Measurements from ENCODE around the gene VAPB. TPM values are rescaled to one million over a fixed set of nuclear protein-coding genes. Genes with fewer than 3 reads are reported as not detected.

The VAPB gene
- total RNA-seq, 1 donor from 2014 or later, result 40.9 TPM

GRCh38 chr20:58479726-58480440 is 90.9 kb downstream of the VAPB start:
- no peak overlapping the region for H3K27ac Mint-ChIP-seq
- H3K4me1 Mint-ChIP-seq (ENCODE audit: low read depth), result no peaks in the 10 kb centered on the region
- DNase-seq (ENCODE audit: low spot score), result no peak
- H3K4me3 Mint-ChIP-seq, result no peak overlapping the region
- no peaks in the 10 kb centered on the region for H3K36me3 Mint-ChIP-seq (ENCODE audit: low read depth)
- peaks cover 6% of the 10 kb centered on the region for H3K27me3 Mint-ChIP-seq (ENCODE audit: insufficient read depth)
- H3K9me3 Mint-ChIP-seq, result peaks cover 6% of the 10 kb centered on the region
- intact Hi-C loops (cut with micrococcal nuclease), result loop anchor here (5.0 kb wide), 1 partner anchor 172 kb away; the partner anchor contains the start of gene STX16

- peaks cover 15% of the 10 kb centered on the region for H3K9me3 Mint-ChIP-seq
- intact Hi-C loops (cut with micrococcal nuclease), result loop anchor here (5.0 kb wide), 1 partner anchor 172 kb away; the partner anchor contains the start of gene STX16
- no peak for DNase-seq (ENCODE audit: low spot score)
- no peak overlapping the region for H3K27ac Mint-ChIP-seq
- H3K4me1 Mint-ChIP-seq (ENCODE audit: low read depth), result no peaks in the 10 kb centered on the region
- no peak overlapping the region for H3K4me3 Mint-ChIP-seq
- peaks cover 6% of the 10 kb centered on the region for H3K27me3 Mint-ChIP-seq (ENCODE audit: insufficient read depth)
- H3K36me3 Mint-ChIP-seq (ENCODE audit: low read depth), result no peaks in the 10 kb centered on the region
Measured at GRCh38 chr20:58480551-58481336, 91.7 kb downstream of the VAPB start.

- H3K27me3 Mint-ChIP-seq (ENCODE audit: insufficient read depth), result peaks cover 6% of the 10 kb centered on the region
- DNase-seq (ENCODE audit: low spot score), result no peak
- H3K9me3 Mint-ChIP-seq, result peaks cover 23% of the 10 kb centered on the region
- no peaks in the 10 kb centered on the region for H3K4me1 Mint-ChIP-seq (ENCODE audit: low read depth)
- intact Hi-C loops (cut with micrococcal nuclease), result loop anchor here (5.0 kb wide), 1 partner anchor 171 kb away; the partner anchor contains the start of gene STX16
- H3K27ac Mint-ChIP-seq, result no peak overlapping the region
- H3K4me3 Mint-ChIP-seq, result no peak overlapping the region
- H3K36me3 Mint-ChIP-seq (ENCODE audit: low read depth), result no peaks in the 10 kb centered on the region
Measured at GRCh38 chr20:58481481-58482021, 92.5 kb downstream of the VAPB start.

GRCh38 chr20:58482416-58482815 is 93.4 kb downstream of the VAPB start:
- Mint-ChIP-seq H3K9me3 (peaks cover 24% of the 10 kb centered on the region), H3K36me3 (ENCODE audit: low read depth) (no peaks in the 10 kb centered on the region), H3K4me3 (no peak overlapping the region), H3K27ac (no peak overlapping the region), H3K27me3 (ENCODE audit: insufficient read depth) (peaks cover 6% of the 10 kb centered on the region), H3K4me1 (ENCODE audit: low read depth) (no peaks in the 10 kb centered on the region)
- no peak for DNase-seq (ENCODE audit: low spot score)
- intact Hi-C loops (cut with micrococcal nuclease), result loop anchor here (5.0 kb wide), 1 partner anchor 170 kb away; the partner anchor contains the start of gene STX16

- no peak for DNase-seq (ENCODE audit: low spot score)
- H3K36me3 Mint-ChIP-seq (ENCODE audit: low read depth), result no peaks in the 10 kb centered on the region
- no peak overlapping the region for H3K4me3 Mint-ChIP-seq
- intact Hi-C loops (cut with micrococcal nuclease), result loop anchor here (5.0 kb wide), 1 partner anchor 169 kb away; the partner anchor contains the start of gene STX16
- H3K27ac Mint-ChIP-seq, result no peak overlapping the region
- peaks cover 23% of the 10 kb centered on the region for H3K9me3 Mint-ChIP-seq
- H3K4me1 Mint-ChIP-seq (ENCODE audit: low read depth), result no peaks in the 10 kb centered on the region
- peaks cover 8% of the 10 kb centered on the region for H3K27me3 Mint-ChIP-seq (ENCODE audit: insufficient read depth)
Measured at GRCh38 chr20:58483051-58483450, 94.0 kb downstream of the VAPB start.

- peaks cover 9% of the 10 kb centered on the region for H3K27me3 Mint-ChIP-seq (ENCODE audit: insufficient read depth)
- no peak overlapping the region for H3K4me3 Mint-ChIP-seq
Measured at GRCh38 chr20:58483470-58483869, 94.4 kb downstream of the VAPB start.

GRCh38 chr20:58485393-58485792 is 96.4 kb downstream of the VAPB start:
- no peak for DNase-seq (ENCODE audit: low spot score)

More at GRCh38 chr20:58483470-58483869, 94.4 kb downstream of the VAPB start:
- H3K36me3 Mint-ChIP-seq (ENCODE audit: low read depth), result no peaks in the 10 kb centered on the region
- DNase-seq (ENCODE audit: low spot score), result no peak
- intact Hi-C loops (cut with micrococcal nuclease), result loop anchor here (5.0 kb wide), 1 partner anchor 169 kb away; the partner anchor contains the start of gene STX16
- no peaks in the 10 kb centered on the region for H3K4me1 Mint-ChIP-seq (ENCODE audit: low read depth)
- no peak overlapping the region for H3K27ac Mint-ChIP-seq
- H3K9me3 Mint-ChIP-seq, result peaks cover 20% of the 10 kb centered on the region

GRCh38 chr20:58486207-58486606 is 97.2 kb downstream of the VAPB start:
- H3K36me3 Mint-ChIP-seq (ENCODE audit: low read depth), result peaks cover 2% of the 10 kb centered on the region
- intact Hi-C loops (cut with micrococcal nuclease), result no loop called here
- H3K27me3 Mint-ChIP-seq (ENCODE audit: insufficient read depth), result peaks cover 21% of the 10 kb centered on the region
- H3K4me3 Mint-ChIP-seq, result no peak overlapping the region
- DNase-seq (ENCODE audit: low spot score), result no peak
- H3K9me3 Mint-ChIP-seq, result peaks cover 26% of the 10 kb centered on the region
- H3K27ac Mint-ChIP-seq, result no peak overlapping the region
- no peaks in the 10 kb centered on the region for H3K4me1 Mint-ChIP-seq (ENCODE audit: low read depth)

More at GRCh38 chr20:58485393-58485792, 96.4 kb downstream of the VAPB start:
- Mint-ChIP-seq H3K27me3 (ENCODE audit: insufficient read depth) (peaks cover 18% of the 10 kb centered on the region), H3K4me1 (ENCODE audit: low read depth) (no peaks in the 10 kb centered on the region), H3K9me3 (peaks cover 26% of the 10 kb centered on the region), H3K36me3 (ENCODE audit: low read depth) (peaks cover 2% of the 10 kb centered on the region), H3K27ac (no peak overlapping the region), H3K4me3 (no peak overlapping the region)
- intact Hi-C loops (cut with micrococcal nuclease), result no loop called here

- H3K27ac Mint-ChIP-seq, result no peak overlapping the region
- DNase-seq (ENCODE audit: low spot score), result no peak
- intact Hi-C loops (cut with micrococcal nuclease), result no loop called here
Measured at GRCh38 chr20:58492074-58492718, 103.2 kb downstream of the VAPB start.

GRCh38 chr20:58492795-58493524 is 103.9 kb downstream of the VAPB start:
- Mint-ChIP-seq H3K9me3 (peaks cover 7% of the 10 kb centered on the region), H3K36me3 (ENCODE audit: low read depth) (peaks cover 2% of the 10 kb centered on the region), H3K4me3 (no peak overlapping the region), H3K27ac (no peak overlapping the region), H3K4me1 (ENCODE audit: low read depth) (no peaks in the 10 kb centered on the region), H3K27me3 (ENCODE audit: insufficient read depth) (peaks cover 14% of the 10 kb centered on the region)
- DNase-seq (ENCODE audit: low spot score), result no peak
- intact Hi-C loops (cut with micrococcal nuclease), result no loop called here

More at GRCh38 chr20:58492074-58492718, 103.2 kb downstream of the VAPB start:
- Mint-ChIP-seq H3K4me1 (ENCODE audit: low read depth) (no peaks in the 10 kb centered on the region), H3K4me3 (no peak overlapping the region), H3K9me3 (peaks cover 7% of the 10 kb centered on the region), H3K36me3 (ENCODE audit: low read depth) (peaks cover 2% of the 10 kb centered on the region), H3K27me3 (ENCODE audit: insufficient read depth) (peaks cover 16% of the 10 kb centered on the region)

- H3K27ac Mint-ChIP-seq, result no peak overlapping the region
- intact Hi-C loops (cut with micrococcal nuclease), result no loop called here
- H3K9me3 Mint-ChIP-seq, result no peaks in the 10 kb centered on the region
- no peak overlapping the region for H3K4me3 Mint-ChIP-seq
- no peaks in the 10 kb centered on the region for H3K4me1 Mint-ChIP-seq (ENCODE audit: low read depth)
- H3K27me3 Mint-ChIP-seq (ENCODE audit: insufficient read depth), result peaks cover 8% of the 10 kb centered on the region
- H3K36me3 Mint-ChIP-seq (ENCODE audit: low read depth), result no peaks in the 10 kb centered on the region
- no peak for DNase-seq (ENCODE audit: low spot score)
Measured at GRCh38 chr20:58494923-58495622, 106.0 kb downstream of the VAPB start.

All from activated T-helper 1 cell treated with anti-CD3 and anti-CD28 coated beads, Interleukin-12 subunit alpha, Interleukin-12 subunit beta, Interleukin-2, Interleukin-4 antibody, amounts not matched to agents 30 ng/mL and 10 ng/mL and 1 ng/mL, durations not matched to agents 14 hours and 24 hours and 36 hours (primary cell).